ENCODE data around the gene IFTAP.

The IFTAP gene

DNA sequence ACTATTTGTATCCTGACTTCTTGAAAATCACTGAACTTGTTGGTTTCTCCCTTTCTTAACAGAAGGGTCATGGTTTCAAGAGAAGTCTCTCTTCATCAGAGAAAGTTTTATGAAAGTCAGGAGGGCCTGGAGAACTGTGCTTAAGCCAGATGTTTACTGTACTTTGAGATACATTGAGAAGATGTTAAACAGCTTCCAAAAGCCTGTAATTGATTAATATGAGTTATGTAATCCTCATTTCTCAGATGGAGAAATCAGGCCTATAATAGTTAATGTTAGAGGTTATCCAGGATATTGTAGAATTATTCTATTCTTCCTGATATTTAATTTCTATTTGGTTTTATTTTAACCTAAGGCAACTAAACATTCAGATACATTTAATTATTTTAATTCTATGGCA, 100.8 kb downstream of the IFTAP start:
- Histone ChIP-seq H3K9me3 (no peaks in the 10 kb centered on the region), H3K27ac (no peak overlapping the region), H3K4me1 (ENCODE audit: control insufficient read depth in 1 of 2, insufficient read depth in 1 of 2, low read depth in 1 of 2, low read length in 1 of 2) (no peaks in the 10 kb centered on the region), H3K36me3 (no peaks in the 10 kb centered on the region), H3K27me3 (no peaks in the 10 kb centered on the region), H3K4me3 (ENCODE audit: low read depth in 1 of 2, low read length in 1 of 2) (no peak overlapping the region)
- TF ChIP-seq, protein P1, sequence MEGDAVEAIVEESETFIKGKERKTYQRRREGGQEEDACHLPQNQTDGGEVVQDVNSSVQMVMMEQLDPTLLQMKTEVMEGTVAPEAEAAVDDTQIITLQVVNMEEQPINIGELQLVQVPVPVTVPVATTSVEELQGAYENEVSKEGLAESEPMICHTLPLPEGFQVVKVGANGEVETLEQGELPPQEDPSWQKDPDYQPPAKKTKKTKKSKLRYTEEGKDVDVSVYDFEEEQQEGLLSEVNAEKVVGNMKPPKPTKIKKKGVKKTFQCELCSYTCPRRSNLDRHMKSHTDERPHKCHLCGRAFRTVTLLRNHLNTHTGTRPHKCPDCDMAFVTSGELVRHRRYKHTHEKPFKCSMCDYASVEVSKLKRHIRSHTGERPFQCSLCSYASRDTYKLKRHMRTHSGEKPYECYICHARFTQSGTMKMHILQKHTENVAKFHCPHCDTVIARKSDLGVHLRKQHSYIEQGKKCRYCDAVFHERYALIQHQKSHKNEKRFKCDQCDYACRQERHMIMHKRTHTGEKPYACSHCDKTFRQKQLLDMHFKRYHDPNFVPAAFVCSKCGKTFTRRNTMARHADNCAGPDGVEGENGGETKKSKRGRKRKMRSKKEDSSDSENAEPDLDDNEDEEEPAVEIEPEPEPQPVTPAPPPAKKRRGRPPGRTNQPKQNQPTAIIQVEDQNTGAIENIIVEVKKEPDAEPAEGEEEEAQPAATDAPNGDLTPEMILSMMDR (IDR thresholded peaks at IDR 0.05) = no peak

DNA sequence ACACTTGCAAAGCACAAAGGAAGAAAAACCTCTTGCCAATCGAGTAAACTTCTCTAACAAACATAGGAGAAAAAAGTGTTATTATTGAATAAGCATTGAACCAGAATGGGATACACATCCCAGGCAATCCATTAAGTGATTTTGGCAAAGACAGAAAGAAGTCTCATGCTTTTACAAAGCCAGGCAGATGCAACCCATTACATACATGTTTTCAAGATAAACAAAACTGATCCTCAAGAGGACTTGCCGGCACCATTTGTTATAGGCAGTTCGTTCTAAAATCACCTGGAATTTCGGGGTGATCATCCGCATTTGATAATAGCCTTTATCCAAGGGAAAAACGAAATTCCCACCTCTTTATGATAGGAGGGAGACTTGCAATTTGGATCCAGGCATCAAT, 101.3 kb downstream of the IFTAP start:
- Histone ChIP-seq H3K9me3 (no peaks in the 10 kb centered on the region), H3K36me3 (no peaks in the 10 kb centered on the region), H3K27me3 (no peaks in the 10 kb centered on the region), H3K27ac (no peak overlapping the region), H3K4me3 (ENCODE audit: low read depth in 1 of 2, low read length in 1 of 2) (no peak overlapping the region), H3K4me1 (ENCODE audit: control insufficient read depth in 1 of 2, insufficient read depth in 1 of 2, low read depth in 1 of 2, low read length in 1 of 2) (no peaks in the 10 kb centered on the region)
- TF ChIP-seq, protein P1 (IDR thresholded peaks at IDR 0.05) = no peak

DNA sequence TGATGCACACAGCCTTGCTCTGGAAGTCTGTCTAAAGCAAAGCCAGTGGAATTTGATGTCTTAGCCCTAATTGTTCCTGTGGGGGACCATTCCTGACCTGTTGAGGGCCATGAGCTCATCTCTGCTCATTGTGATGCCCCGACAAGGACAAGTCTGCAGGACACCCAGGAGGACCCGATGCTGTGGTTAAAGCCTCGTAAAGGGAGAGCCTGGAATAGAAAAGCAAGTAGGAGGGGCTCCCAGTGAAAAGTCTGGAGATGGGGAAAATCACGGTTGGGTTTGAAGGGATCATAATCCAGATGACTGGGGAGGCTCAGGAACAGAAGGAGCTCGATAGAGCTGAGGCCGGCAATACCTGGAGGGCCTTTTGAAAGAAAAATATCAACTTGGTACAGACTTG, 102.2 kb downstream of the IFTAP start:
- TF ChIP-seq, protein P1 (IDR thresholded peaks at IDR 0.05) = no peak

DNA sequence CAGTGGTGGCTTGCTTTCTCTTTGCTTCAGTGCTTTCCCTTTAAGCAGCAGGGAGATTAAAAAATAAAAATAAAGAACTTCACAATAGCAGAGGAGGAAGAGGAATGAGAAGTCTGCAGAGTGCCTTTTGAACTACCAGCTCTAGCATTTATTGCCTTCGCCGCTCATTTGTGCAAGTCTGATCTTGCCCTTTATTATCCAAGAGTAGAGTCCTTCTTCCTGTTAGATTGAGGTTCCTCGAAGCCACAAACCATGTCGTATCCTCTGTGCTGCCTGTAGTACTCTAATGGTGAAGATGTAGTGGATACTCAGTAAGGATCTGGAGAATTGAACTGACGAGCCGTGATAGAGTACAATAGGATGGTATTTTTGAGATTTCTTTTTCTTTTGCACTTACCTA, 105.0 kb downstream of the IFTAP start:
- Histone ChIP-seq H3K27me3 (no peaks in the 10 kb centered on the region), H3K4me1 (ENCODE audit: control insufficient read depth in 1 of 2, insufficient read depth in 1 of 2, low read depth in 1 of 2, low read length in 1 of 2) (no peaks in the 10 kb centered on the region), H3K36me3 (no peaks in the 10 kb centered on the region), H3K9me3 (no peaks in the 10 kb centered on the region), H3K4me3 (ENCODE audit: low read depth in 1 of 2, low read length in 1 of 2) (no peak overlapping the region), H3K27ac (no peak overlapping the region)
- TF ChIP-seq, protein P1 (IDR thresholded peaks at IDR 0.05) = no peak

More for the DNA sequence above, 102.2 kb downstream of the IFTAP start:
- Histone ChIP-seq H3K27ac (no peak overlapping the region), H3K27me3 (no peaks in the 10 kb centered on the region), H3K9me3 (no peaks in the 10 kb centered on the region), H3K4me1 (ENCODE audit: control insufficient read depth in 1 of 2, insufficient read depth in 1 of 2, low read depth in 1 of 2, low read length in 1 of 2) (no peaks in the 10 kb centered on the region), H3K36me3 (no peaks in the 10 kb centered on the region), H3K4me3 (ENCODE audit: low read depth in 1 of 2, low read length in 1 of 2) (no peak overlapping the region)

DNA sequence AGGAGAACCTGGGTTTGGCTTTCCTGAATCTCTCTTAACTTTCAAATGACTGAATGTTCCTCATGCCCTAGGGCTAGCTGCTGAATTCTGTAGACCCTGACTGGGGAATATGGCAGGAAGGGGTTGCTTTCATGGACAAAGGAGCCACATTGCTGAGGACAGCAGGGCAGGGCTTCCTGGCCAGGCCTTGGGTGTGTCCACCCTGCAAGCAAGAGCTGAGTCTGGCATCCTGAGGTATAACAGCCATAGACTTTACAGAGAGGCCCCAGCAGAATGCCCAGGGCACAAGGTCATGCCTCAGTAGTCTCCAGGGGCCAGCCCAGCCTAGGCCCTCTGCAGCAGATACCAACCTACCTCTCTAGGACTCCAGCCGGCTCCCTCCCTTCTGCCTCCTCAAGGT, 105.9 kb downstream of the IFTAP start:
- H3K27me3 ChIP-seq = no peaks in the 10 kb centered on the region
- H3K4me1 ChIP-seq (ENCODE audit: control insufficient read depth in 1 of 2, insufficient read depth in 1 of 2, low read depth in 1 of 2, low read length in 1 of 2) = no peaks in the 10 kb centered on the region
- H3K4me3 ChIP-seq (ENCODE audit: low read depth in 1 of 2, low read length in 1 of 2) = no peak overlapping the region
- no peaks in the 10 kb centered on the region for H3K9me3 ChIP-seq
- no peak overlapping the region for H3K27ac ChIP-seq
- no peaks in the 10 kb centered on the region for H3K36me3 ChIP-seq
- TF ChIP-seq, protein P1 (IDR thresholded peaks at IDR 0.05) = no peak
